ENCODE data around the gene NAV3. TPM values are rescaled to one million over a fixed set of nuclear protein-coding genes. Genes with fewer than 3 reads are reported as not detected.

Gene NAV3, protein sequence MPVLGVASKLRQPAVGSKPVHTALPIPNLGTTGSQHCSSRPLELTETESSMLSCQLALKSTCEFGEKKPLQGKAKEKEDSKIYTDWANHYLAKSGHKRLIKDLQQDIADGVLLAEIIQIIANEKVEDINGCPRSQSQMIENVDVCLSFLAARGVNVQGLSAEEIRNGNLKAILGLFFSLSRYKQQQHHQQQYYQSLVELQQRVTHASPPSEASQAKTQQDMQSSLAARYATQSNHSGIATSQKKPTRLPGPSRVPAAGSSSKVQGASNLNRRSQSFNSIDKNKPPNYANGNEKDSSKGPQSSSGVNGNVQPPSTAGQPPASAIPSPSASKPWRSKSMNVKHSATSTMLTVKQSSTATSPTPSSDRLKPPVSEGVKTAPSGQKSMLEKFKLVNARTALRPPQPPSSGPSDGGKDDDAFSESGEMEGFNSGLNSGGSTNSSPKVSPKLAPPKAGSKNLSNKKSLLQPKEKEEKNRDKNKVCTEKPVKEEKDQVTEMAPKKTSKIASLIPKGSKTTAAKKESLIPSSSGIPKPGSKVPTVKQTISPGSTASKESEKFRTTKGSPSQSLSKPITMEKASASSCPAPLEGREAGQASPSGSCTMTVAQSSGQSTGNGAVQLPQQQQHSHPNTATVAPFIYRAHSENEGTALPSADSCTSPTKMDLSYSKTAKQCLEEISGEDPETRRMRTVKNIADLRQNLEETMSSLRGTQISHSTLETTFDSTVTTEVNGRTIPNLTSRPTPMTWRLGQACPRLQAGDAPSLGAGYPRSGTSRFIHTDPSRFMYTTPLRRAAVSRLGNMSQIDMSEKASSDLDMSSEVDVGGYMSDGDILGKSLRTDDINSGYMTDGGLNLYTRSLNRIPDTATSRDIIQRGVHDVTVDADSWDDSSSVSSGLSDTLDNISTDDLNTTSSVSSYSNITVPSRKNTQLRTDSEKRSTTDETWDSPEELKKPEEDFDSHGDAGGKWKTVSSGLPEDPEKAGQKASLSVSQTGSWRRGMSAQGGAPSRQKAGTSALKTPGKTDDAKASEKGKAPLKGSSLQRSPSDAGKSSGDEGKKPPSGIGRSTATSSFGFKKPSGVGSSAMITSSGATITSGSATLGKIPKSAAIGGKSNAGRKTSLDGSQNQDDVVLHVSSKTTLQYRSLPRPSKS (N-terminal part only)
- total RNA-seq (2021): 0.81 and 3.0 TPM in 2 replicates
- long read RNA-seq: 0 reads

DNA sequence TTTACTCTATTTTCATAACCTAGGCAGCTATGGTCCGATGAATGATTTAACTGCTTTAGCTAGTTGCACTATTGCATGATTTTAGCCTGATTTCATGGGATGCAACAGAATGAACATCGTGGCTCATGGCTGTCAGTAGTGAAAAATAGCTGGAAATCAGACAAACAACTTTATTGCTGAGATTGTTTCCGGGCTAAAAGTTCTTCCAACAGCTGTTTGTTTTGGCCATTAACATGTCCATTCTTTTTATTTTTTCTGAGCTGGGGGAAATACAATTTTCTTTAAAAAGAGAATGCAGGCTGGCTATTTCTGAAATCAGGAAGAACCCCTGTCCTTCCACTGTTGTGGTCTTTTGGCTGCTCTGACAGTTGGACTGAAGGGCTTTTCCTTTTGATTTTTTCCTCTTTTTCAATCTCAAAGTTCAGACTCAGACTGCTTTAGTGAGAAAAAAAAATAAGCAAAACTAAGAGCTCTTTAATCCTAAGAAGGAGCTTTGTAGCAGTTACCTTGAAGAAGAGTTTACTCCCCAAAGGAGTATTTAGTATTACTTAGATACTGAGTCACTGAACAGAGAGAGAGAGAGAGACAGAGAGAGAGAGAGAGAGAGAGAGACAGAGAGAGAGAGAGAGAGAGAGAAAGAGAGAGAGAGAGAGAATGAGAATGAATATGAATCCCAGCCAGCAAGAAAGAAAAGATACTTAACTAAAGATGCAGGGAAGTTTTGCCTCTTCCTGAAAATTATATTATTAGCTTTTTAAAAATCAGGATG lies at the start of gene NAV3:
NAV3 (plus strand) TSS at position 312 of the 769 bp plus-strand sequence. CDS start 568 bp downstream, outside the sequence.
- Histone ChIP-seq H3K23me2 (ENCODE audit: insufficient read length, low read depth, low read length, poor library complexity, severe bottlenecking) (no peaks in the 10 kb centered on the region), H3T11ph (ENCODE audit: low read length) (no peak within 1 kb of the TSS), H3K4me2 (ENCODE audit: insufficient read depth, insufficient read length, low read length) (no peak within 1 kb of the TSS), H2AK5ac (ENCODE audit: insufficient read length, low read length) (no peak within 1 kb of the TSS), H4K5ac (ENCODE audit: insufficient read length, low read depth, low read length) (no peak within 1 kb of the TSS), H3K23ac (ENCODE audit: insufficient read length, low read depth, low read length) (no peak within 1 kb of the TSS), H3K79me2 (ENCODE audit: insufficient read depth, low read length) (no peaks in the 10 kb centered on the region), H4K91ac (ENCODE audit: insufficient read length, low read depth, low read length) (no peak within 1 kb of the TSS), H3K27ac (ENCODE audit: insufficient read length, low read depth, low read length) (no peak within 1 kb of the TSS), H2AFZ (ENCODE audit: low read length) (no peak within 1 kb of the TSS), H3K14ac (ENCODE audit: insufficient read depth, low read length) (no peak within 1 kb of the TSS), H3K79me1 (ENCODE audit: insufficient read depth, low read depth, low read length, poor library complexity, severe bottlenecking) (no peaks in the 10 kb centered on the region), H3K9ac (ENCODE audit: extremely low read depth, insufficient read length, low read length) (no peak within 1 kb of the TSS), H2BK12ac (ENCODE audit: insufficient read length, low read depth, low read length) (no peak within 1 kb of the TSS), H4K20me1 (ENCODE audit: control insufficient read depth, insufficient read depth, insufficient read length) (no peaks in the 10 kb centered on the region), H3K4ac (ENCODE audit: low read depth, low read length) (no peak within 1 kb of the TSS), H2BK20ac (ENCODE audit: low read depth, low read length, poor library complexity, severe bottlenecking) (no peak within 1 kb of the TSS), H4K8ac (replicated peaks; ENCODE audit: insufficient read length, low read depth, low read length) (no peak within 1 kb of the TSS), H2BK120ac (ENCODE audit: low read depth, low read length, poor library complexity, severe bottlenecking) (no peak within 1 kb of the TSS), H3K9me3 (ENCODE audit: control insufficient read depth, low read depth, low read length) (no peaks in the 10 kb centered on the region), H3K27me3 (ENCODE audit: insufficient read depth, low read length) (no peaks in the 10 kb centered on the region), H2BK15ac (ENCODE audit: low read depth, low read length) (no peak within 1 kb of the TSS), H3K4me1 (ENCODE audit: insufficient read depth, low read length) (no peaks in the 10 kb centered on the region; the same call in 1 of the 2 replicates), H2BK5ac (ENCODE audit: insufficient read length, low read length) (no peak within 1 kb of the TSS), H3K56ac (ENCODE audit: insufficient read length, low read depth, low read length) (no peak within 1 kb of the TSS), H3K18ac (ENCODE audit: insufficient read length, low read depth, low read length) (no peak within 1 kb of the TSS)
- no peaks in the 10 kb centered on the region for H3K36me3 Mint-ChIP-seq (ENCODE audit: insufficient read depth in 1 of 3, low read depth in 3 of 3)
- TF ChIP-seq, protein P1, sequence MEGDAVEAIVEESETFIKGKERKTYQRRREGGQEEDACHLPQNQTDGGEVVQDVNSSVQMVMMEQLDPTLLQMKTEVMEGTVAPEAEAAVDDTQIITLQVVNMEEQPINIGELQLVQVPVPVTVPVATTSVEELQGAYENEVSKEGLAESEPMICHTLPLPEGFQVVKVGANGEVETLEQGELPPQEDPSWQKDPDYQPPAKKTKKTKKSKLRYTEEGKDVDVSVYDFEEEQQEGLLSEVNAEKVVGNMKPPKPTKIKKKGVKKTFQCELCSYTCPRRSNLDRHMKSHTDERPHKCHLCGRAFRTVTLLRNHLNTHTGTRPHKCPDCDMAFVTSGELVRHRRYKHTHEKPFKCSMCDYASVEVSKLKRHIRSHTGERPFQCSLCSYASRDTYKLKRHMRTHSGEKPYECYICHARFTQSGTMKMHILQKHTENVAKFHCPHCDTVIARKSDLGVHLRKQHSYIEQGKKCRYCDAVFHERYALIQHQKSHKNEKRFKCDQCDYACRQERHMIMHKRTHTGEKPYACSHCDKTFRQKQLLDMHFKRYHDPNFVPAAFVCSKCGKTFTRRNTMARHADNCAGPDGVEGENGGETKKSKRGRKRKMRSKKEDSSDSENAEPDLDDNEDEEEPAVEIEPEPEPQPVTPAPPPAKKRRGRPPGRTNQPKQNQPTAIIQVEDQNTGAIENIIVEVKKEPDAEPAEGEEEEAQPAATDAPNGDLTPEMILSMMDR (conservative IDR thresholded peaks at IDR 0.05): no peak
- H3K27ac Mint-ChIP-seq: no peak within 1 kb of the TSS; a peak in 1 of 7 replicates
- H3K27me3 Mint-ChIP-seq (ENCODE audit: low read depth): no peaks in the 10 kb centered on the region
- no peak within 1 kb of the TSS for H3K4me3 Mint-ChIP-seq
- H3K4me1 Mint-ChIP-seq: no peaks in the 10 kb centered on the region
- WGBS (ENCODE audit: extremely low coverage, insufficient read length, low lambda C conversion rate): no CpG with 5 or more reads among the region's 3 CpGs
- no peaks in the 10 kb centered on the region for H3K9me3 Mint-ChIP-seq
- no peak for DNase-seq
